HepG2 (cell line): ENCODE results near the gene CIROP. TPM values are rescaled to one million over a fixed set of nuclear protein-coding genes. Genes with fewer than 3 reads are reported as not detected.
A peak's percentile ranks its signal among the peaks of the same experiment; 100 is the strongest.

ENCODE experiments used
- GATAD2A ChIP-seq: IDR thresholded peaks from 2 replicates; pipeline ENCODE4 v1.6.1; 2016
- HDAC6 ChIP-seq: fragments of 200-600 bp; sonication (generic); IDR thresholded peaks from 2 replicates; pipeline ENCODE4 v1.7.0; 2017; ENCODE audit warnings: mild to moderate bottlenecking, antibody characterized with exemption, low read length, low read depth
- HMGXB3 ChIP-seq: sonication (generic); formaldehyde crosslinking; IDR thresholded peaks from 2 replicates; pipeline ENCODE4 v1.4.0; 2020; ENCODE audit warnings: missing genetic modification reagents, borderline replicate concordance
- HOXA5 ChIP-seq: sonication (generic); formaldehyde crosslinking; IDR thresholded peaks from 2 replicates; pipeline ENCODE4 v1.4.0; 2020; ENCODE audit warnings: missing genetic modification reagents
- KAT8 ChIP-seq: IDR thresholded peaks from 2 replicates; pipeline ENCODE4 v1.6.1; 2016; ENCODE audit warnings: missing genetic modification reagents, missing compliant biosample characterization
- KLF15 ChIP-seq: sonication (generic); formaldehyde crosslinking; IDR thresholded peaks from 2 replicates; pipeline ENCODE4 v1.8.1; 2023; ENCODE audit warnings: borderline replicate concordance, mild to moderate bottlenecking, inconsistent platforms, missing genetic modification reagents, mixed read lengths
- MTA3 ChIP-seq: sonication (generic); formaldehyde crosslinking; IDR thresholded peaks from 2 replicates; pipeline ENCODE4 v1.4.0; 2020; ENCODE audit warnings: missing genetic modification reagents
- PHF8 ChIP-seq: sonication (generic); formaldehyde crosslinking; IDR thresholded peaks from 2 replicates; pipeline ENCODE4 v1.5.0; 2020; ENCODE audit warnings: missing genetic modification reagents
- RBM22 ChIP-seq: fragments of 200-400 bp; formaldehyde crosslinking; optimal IDR thresholded peaks from 2 replicates; pipeline ENCODE3; 2017; ENCODE audit warnings: mild to moderate bottlenecking, low read length, moderate library complexity
- RELA ChIP-seq: sonication (generic); formaldehyde crosslinking; IDR thresholded peaks from 2 replicates; pipeline ENCODE4 v1.4.0; 2020; ENCODE audit warnings: missing genetic modification reagents
- ZBTB20 ChIP-seq: sonication (generic); formaldehyde crosslinking; IDR thresholded peaks from 2 replicates; pipeline ENCODE4 v1.8.1; 2023; ENCODE audit warnings: missing genetic modification reagents, low read depth, mild to moderate bottlenecking, borderline replicate concordance
- ZBTB46 ChIP-seq: sonication (generic); formaldehyde crosslinking; IDR thresholded peaks from 2 replicates; pipeline ENCODE4 v1.4.0; 2020; ENCODE audit warnings: mild to moderate bottlenecking, missing genetic modification reagents, borderline replicate concordance
- ZNF430 ChIP-seq: sonication (generic); formaldehyde crosslinking; IDR thresholded peaks from 2 replicates; pipeline ENCODE4 v1.9.0; 2021; ENCODE audit warnings: mild to moderate bottlenecking, missing genetic modification reagents
- ZNF570 ChIP-seq: sonication (generic); formaldehyde crosslinking; IDR thresholded peaks from 2 replicates; pipeline ENCODE4 v1.4.0; 2020; ENCODE audit warnings: mild to moderate bottlenecking, missing genetic modification reagents, borderline replicate concordance
- ZNF607 ChIP-seq: sonication (generic); formaldehyde crosslinking; IDR thresholded peaks from 2 replicates; pipeline ENCODE4 v1.5.1; 2020; ENCODE audit warnings: missing genetic modification reagents, mild to moderate bottlenecking, borderline replicate concordance
- ZNF710 ChIP-seq: sonication (generic); formaldehyde crosslinking; IDR thresholded peaks from 2 replicates; pipeline ENCODE4 v1.5.0; 2020; ENCODE audit warnings: mild to moderate bottlenecking, missing genetic modification reagents, borderline replicate concordance
- ZSCAN21 ChIP-seq: sonication (generic); formaldehyde crosslinking; IDR thresholded peaks from 2 replicates; pipeline ENCODE4 v1.8.0; 2022; ENCODE audit warnings: mild to moderate bottlenecking, missing genetic modification reagents, moderate library complexity, borderline replicate concordance
- polyA plus RNA-seq, 8 experiments: library from polyadenylated mRNA; depleted of rRNA in 3 of 8; stranded (reverse) in 7 of 8; unstranded in 1 of 8; fragments of >200 nt; fragmentation: Illumina TruSeq in 4 of 8; extraction: Trizol in 4 of 8; gene quantifications; 2 replicates each; pipeline versions ENCODE4 v1.2.1 to v1.2.3, GENCODE V29; 2011 to 2016; ENCODE audit warnings: low read depth in 4 of 8, missing spikeins in 1 of 8, mixed read lengths in 1 of 8; ENCODE audit not compliant: insufficient read depth in 1 of 8
- total RNA-seq, 5 experiments: library from RNA; depleted of rRNA; stranded (reverse); fragments of >200 nt; fragmentation: Illumina TruSeq; extraction: Trizol; gene quantifications; 2 replicates each; pipeline ENCODE4 v1.2.3, GENCODE V29; 2016; ENCODE audit warnings: low read depth in 1 of 5
- TF ChIP-seq, protein P1 (sequence below): sonication (generic); formaldehyde crosslinking; conservative IDR thresholded peaks from 2 replicates; pipeline ENCODE4 v1.4.0; 2020; ENCODE audit warnings: missing genetic modification reagents
- TF ChIP-seq, protein P2 (sequence below): sonication (generic); IDR thresholded peaks from 2 replicates; pipeline ENCODE4 v1.6.1; 2016; ENCODE audit warnings: low read depth, borderline replicate concordance

Gene CIROP
- total and polyA plus RNA-seq, 2 of the 13 experiments (the other 11 are each of a cell fraction or from before 2014, with no cell fraction given) = 0.07 TPM; not detected in 1

DNA sequence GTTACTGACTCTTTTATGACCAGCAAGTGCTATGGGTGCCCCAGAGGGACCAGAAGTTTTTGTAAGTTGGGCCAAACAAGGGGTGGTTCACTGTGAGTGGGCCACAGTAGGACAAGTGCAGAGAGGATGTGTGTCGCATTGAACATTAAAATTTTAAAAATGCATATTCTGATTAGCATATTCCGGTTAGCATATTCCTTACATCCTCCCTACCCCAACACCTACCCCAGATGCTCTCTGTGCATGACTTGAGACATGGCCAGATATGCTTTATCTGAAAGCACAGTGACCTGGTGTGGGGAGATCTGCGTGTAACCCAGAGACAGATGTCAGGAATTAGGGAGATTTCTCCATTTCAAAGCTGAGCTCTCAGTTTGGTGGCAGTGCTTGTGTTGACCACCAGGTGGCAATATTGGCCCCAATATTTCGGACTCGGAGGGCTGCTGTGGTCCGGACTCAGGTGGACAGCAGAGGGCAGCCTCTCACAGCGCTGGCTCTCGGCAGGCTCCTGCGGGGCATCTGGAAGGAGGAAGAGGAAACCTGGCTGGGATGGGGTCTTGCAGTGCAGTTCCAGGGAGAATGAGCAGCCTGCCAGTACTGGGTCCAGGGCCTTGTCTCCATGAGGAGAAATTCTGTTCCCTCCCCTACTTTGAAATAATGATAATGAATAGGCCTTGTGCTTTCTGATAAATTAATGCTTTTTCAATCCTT, 15.9 kb upstream of the CIROP start (continued):
- TF ChIP-seq, protein P1, sequence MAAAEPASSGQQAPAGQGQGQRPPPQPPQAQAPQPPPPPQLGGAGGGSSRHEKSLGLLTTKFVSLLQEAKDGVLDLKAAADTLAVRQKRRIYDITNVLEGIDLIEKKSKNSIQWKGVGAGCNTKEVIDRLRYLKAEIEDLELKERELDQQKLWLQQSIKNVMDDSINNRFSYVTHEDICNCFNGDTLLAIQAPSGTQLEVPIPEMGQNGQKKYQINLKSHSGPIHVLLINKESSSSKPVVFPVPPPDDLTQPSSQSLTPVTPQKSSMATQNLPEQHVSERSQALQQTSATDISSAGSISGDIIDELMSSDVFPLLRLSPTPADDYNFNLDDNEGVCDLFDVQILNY (CRISPR knock-in tag) = peak; percentile 64; the same call in 1 of the 2 replicates
- TF ChIP-seq RBM22 = no peak
- no peak for TF ChIP-seq KLF15
- peak; percentile 79; the same call in 1 of the 2 replicates for TF ChIP-seq ZNF607 (CRISPR knock-in tag)
- peak; percentile 77 for TF ChIP-seq KAT8 (CRISPR knock-in tag)
- no peak; the same call in 1 of the 2 replicates for TF ChIP-seq ZNF430
- peak; percentile 44; the same call in 1 of the 2 replicates for TF ChIP-seq PHF8 (CRISPR knock-in tag)
- TF ChIP-seq, protein P2, sequence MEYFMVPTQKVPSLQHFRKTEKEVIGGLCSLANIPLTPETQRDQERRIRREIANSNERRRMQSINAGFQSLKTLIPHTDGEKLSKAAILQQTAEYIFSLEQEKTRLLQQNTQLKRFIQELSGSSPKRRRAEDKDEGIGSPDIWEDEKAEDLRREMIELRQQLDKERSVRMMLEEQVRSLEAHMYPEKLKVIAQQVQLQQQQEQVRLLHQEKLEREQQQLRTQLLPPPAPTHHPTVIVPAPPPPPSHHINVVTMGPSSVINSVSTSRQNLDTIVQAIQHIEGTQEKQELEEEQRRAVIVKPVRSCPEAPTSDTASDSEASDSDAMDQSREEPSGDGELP = peak; percentile 58; the same call in 1 of the 2 replicates
- peak; percentile 20; the same call in 1 of the 2 replicates for TF ChIP-seq ZSCAN21 (CRISPR knock-in tag)
- peak; percentile 87 for TF ChIP-seq GATAD2A (CRISPR knock-in tag)
- no peak for TF ChIP-seq MTA3 (CRISPR knock-in tag)
- peak; percentile 92; the same call in 1 of the 2 replicates for TF ChIP-seq RELA (CRISPR knock-in tag)
- TF ChIP-seq HMGXB3 = peak; percentile 87; the same call in 1 of the 2 replicates
- peak; percentile 87; the same call in 1 of the 2 replicates for TF ChIP-seq HOXA5 (CRISPR knock-in tag)
- no peak for TF ChIP-seq ZBTB46
- TF ChIP-seq ZNF710 (CRISPR knock-in tag) = no peak; the same call in 1 of the 2 replicates
- TF ChIP-seq ZBTB20 (CRISPR knock-in tag) = peak; percentile 57
- no peak for TF ChIP-seq HDAC6
- no peak for TF ChIP-seq ZNF570 (CRISPR knock-in tag)
